Tongue (tissue), 2 donors: ENCODE data around the gene OPN1LW. TPM values are rescaled to one million over a fixed set of nuclear protein-coding genes. Genes with fewer than 3 reads are reported as not detected.
"Not testable (repeated sequence)": the region's sequence is repeated elsewhere in the genome, so short reads cannot be mapped to it uniquely, and the experiment has no call there.

Experiments
- DNase-seq: peaks from one replicate; pipeline ENCODE4 v3.0.0-alpha.2; 2015
- total RNA-seq: library from RNA; depleted of rRNA; stranded (reverse); fragments of >200 nt; gene quantifications from one replicate; pipeline ENCODE4 v1.2.3, GENCODE V29; 2014

The OPN1LW gene
- total RNA-seq, 1 donor from 2014 or later, result not detected

DNA sequence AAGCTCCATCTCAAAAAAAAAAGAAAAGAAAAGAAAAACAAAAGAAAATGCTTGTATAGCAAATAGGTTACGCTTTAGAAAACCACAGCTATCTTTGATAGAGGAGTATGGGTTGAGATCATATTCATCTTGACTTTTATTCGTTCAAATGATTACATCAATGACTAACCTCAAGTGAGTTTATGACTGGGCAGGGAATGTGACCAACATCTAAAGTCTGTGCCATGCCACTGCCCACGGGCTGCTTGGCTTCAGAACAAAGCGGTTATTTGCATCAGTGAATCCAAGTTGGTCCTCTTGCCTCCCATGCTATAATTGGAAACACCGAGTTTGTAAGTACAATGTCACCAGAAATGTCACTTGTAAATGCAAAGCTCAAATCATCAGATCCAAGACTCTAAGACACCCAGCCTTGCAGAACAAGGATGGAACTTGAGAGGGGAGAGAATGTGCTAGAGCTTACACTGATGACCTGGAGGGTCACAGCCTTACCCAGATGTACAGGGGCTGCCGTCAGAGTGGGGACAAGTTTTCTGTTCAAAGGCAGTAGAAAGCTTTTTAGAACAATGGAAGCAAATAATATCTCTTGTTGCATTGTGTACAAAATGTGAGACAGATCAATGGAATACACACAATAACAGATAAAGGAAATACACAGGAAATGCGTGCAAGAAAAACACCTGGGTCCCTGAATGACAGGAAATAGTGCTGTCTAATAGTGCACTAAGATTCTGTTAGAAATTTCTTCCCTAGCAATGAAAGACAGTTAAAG lies 8.4 kb upstream of the OPN1LW start:
- no peak for DNase-seq

DNA sequence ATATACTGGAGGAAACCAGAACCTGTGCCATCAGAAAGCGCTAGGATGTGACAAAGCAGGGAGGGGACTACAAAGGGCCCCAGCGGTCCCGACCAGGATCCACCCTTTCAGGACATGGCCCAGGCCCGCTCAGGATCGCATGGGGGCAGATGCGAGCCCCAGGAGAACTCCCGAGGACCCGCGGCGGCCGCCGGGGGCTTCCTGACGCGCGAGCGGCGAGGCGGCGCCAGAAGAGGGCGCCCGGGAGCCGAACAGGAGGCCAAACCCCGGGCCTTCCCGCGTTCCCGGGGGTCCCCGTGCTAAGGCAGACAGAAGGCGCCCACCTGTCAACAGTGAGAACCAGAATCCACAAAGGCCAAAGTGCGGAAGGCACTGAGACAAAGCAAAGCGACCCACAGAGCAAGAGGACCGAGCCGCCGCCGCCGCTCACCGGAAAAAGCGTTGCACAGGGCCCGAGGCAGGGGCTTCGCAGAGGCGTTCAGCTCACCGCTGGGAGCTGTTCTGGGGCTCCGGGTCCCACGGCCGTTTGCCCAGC lies 7.3 kb upstream of the OPN1LW start:
- peak; percentile 81 for DNase-seq

DNA sequence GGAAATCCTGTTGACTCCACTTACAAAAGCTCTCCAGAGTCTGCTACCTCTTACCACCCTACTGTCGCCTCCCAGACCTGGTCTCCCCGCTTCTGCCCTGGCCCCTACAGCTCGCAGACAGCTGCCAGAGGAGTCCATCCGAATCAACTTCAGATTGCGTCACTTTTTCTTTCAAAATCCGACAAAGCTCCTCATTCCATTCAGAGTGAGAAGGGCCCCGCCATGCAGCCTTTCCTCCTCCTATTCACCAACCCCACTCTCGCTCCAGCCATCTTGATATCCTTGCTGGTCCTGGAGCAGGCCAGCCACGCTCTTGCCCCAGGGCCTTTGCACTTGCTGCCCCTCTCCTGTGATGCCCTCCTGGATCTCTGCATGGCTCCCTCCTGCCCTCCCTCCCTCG lies 5.2 kb upstream of the OPN1LW start:
- DNase-seq, result no peak

DNA sequence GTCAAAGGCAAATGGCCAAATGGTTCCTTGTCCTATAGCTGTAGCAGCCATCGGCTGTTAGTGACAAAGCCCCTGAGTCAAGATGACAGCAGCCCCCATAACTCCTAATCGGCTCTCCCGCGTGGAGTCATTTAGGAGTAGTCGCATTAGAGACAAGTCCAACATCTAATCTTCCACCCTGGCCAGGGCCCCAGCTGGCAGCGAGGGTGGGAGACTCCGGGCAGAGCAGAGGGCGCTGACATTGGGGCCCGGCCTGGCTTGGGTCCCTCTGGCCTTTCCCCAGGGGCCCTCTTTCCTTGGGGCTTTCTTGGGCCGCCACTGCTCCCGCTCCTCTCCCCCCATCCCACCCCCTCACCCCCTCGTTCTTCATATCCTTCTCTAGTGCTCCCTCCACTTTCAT lies 3.8 kb upstream of the OPN1LW start:
- DNase-seq, result no peak

DNA sequence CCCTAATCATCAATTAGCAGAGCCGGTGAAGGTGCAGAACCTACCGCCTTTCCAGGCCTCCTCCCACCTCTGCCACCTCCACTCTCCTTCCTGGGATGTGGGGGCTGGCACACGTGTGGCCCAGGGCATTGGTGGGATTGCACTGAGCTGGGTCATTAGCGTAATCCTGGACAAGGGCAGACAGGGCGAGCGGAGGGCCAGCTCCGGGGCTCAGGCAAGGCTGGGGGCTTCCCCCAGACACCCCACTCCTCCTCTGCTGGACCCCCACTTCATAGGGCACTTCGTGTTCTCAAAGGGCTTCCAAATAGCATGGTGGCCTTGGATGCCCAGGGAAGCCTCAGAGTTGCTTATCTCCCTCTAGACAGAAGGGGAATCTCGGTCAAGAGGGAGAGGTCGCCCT lies 3.3 kb upstream of the OPN1LW start:
- DNase-seq, result no peak

DNA sequence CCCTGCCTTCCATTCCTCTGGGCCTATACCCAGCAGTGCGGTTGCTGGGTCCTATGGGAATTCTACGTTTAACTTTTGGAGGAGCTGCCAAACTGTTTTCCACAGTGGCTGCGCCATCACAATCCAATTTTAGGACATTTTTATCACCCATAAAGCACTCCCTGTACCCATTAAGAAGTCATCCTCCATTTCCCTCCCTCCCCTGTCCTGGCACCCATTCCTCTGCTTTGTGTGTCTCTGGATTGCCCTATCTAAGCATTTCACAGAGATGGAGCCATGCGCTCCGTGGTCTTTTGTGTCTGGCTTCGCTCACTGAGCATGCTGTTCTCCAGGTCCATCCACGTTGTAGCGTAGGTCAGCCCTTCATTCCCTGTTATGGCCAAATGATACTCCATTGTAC lies 1.7 kb upstream of the OPN1LW start:
- DNase-seq, result no peak

DNA sequence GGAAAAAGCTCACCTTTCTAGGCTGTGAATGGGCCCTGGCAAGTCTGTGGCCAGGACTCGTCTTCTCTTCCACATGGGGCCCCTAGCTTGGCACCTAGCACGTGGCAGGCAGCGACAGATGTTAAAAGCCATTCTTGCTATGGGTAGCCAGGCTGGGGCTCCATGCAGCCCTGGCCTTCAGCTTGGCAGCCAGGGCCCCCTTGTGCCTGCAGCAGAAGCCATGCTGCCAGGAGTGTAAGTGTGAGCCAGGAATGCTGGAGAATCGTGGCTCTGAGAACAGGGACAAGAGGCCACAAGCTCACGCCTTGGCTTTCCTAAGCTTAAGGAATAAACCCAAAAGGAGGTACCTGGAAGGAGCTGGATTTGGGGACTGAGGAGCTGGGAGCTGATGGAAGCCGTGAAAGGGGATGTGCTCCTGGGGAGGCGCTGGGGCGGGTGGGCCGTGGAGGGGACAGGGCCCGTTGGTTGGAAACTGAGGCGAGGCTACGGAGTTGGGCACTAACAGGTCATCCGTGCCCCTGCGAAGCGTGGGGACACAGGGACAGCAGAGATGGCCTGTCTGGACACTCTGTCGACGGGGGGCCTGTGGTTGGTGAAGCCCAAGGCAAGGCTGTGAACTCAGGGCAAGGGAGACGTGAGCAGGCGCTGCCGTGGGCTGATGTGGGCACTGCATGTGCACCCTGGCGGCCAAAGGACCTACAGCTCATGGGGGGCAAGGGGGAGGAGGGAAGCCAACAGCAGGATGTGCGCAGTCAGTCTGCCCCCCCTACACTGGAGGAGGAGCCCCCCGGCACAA lies 895 bp upstream of the OPN1LW start:
- no peak for DNase-seq

DNA sequence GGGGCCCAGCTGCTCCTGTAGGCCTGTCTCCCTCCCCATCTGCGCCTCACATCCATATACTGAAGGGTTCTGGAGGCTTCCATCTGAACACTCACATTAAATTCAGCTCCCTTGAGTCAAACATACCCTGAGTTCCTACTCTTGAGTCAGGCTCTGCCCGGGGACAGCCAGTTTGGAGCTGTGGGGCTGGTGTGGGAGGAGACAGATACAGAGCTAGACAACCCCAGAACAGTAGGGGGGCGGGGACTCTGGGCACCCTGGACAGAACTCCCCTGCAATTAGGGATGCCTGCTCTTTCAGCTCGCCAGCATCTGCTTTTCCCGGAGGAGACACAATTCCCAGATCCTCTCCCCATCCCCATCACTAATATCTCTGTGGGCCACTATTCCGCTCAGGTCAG lies 7.0 kb downstream of the OPN1LW start:
- DNase-seq, result not testable (repeated sequence)

DNA sequence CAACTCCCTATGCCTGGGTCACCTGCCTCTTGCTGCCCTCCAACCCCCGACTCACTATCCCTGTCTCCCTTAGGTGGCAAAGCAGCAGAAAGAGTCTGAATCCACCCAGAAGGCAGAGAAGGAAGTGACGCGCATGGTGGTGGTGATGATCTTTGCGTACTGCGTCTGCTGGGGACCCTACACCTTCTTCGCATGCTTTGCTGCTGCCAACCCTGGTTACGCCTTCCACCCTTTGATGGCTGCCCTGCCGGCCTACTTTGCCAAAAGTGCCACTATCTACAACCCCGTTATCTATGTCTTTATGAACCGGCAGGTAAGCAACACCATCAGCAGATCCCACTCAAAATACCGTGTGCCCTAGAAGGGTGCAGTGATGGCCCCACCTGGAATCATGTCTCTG lies 12.2 kb downstream of the OPN1LW start:
- not testable (repeated sequence) for DNase-seq

DNA sequence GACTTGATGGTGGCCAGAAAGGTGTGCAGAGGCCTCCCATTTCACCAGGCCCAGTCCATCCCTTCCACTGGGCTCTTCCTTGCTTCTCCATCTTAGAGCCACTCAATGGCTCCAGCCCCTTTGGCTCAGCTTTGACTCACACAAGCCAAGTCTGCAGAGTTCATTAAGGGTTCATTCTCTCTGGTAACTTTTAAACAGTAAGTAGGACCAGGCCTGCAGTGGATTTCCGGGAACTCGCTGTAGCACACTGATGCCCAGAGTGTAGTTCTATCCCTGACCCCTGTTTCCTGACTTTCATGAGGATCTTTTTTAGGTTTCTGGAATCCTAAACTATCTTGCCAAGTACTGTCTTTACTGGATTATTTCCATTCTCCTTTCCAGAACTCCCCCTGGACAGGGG lies 13.2 kb downstream of the OPN1LW start:
- DNase-seq, result not testable (repeated sequence)

DNA sequence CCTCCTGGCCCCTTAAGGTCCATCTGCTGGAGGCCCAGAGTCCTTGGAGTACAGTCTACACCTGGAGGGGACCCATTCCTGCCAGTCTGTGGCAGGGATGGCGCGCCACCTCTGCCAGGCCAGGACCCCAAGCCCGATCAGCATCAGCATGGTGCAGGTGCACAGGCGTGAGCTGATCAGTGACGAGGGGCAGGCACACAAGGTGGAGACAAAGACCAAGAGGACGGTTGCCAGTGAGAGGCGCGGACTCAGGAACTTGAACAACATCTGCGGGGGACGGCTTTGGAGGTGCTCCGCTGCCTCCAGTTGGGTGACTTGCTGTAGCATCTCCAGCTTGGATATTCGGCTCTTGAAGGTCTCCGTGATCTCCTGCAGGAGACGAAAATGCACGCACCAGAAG lies 15.3 kb downstream of the OPN1LW start:
- DNase-seq, result not testable (repeated sequence)

DNA sequence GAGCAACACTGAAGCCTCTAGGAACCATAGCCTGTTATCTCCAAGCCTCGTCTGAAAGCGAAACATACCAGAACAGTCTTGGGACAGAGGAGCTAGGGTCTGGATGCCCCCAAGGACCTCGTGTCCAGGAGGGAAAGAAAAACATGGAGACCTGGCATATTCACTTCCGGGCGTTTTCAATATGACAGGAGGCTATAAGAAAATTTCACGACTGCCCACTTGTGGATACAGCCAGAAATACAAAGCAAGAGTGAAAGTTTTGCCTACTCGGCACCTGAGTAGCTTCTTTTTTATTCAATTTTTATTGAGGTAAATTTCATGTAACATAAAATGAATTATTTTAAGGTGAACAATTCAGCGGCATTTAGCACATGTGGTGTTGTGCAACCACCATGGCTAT lies 20.9 kb downstream of the OPN1LW start:
- not testable (repeated sequence) for DNase-seq

DNA sequence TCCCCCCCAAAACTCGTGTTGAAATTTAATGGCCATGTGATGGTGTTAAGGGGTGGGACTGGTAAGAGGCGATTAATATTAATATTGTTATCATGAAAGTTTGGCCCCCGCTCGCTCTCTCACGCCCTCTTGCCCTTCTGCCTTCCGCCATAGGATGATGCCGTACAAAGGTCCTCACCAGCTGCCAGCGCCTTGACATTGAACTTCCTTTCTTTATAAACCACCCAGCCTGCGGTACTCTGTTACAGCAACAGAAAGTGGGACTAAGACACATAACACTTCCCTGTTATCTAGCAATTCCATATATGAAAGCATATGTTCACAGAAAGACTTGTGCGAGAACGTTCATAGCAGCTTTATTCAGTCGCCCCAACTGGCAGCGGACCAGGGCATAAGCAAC lies 24.3 kb downstream of the OPN1LW start:
- DNase-seq, result not testable (repeated sequence)

DNA sequence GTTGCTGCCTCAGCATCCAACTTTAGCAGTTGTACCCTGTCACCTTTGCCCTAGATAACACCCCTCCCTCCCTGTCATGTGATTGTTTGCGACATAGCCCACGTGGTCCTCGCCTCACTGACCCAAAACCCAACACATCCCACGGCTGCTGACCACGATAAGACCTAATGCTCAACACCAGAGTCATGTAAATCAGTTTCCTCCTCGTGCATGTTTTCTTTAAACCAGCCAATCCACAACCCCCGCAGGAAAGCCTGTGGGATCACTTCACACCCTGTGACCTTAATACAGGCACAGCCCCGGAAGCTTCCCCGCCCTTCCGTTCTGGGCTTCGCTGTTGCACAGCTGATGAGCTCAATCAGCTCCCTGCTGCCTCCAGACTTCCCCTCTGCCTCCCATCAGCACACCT lies 28.5 kb downstream of the OPN1LW start:
- DNase-seq, result not testable (repeated sequence)

DNA sequence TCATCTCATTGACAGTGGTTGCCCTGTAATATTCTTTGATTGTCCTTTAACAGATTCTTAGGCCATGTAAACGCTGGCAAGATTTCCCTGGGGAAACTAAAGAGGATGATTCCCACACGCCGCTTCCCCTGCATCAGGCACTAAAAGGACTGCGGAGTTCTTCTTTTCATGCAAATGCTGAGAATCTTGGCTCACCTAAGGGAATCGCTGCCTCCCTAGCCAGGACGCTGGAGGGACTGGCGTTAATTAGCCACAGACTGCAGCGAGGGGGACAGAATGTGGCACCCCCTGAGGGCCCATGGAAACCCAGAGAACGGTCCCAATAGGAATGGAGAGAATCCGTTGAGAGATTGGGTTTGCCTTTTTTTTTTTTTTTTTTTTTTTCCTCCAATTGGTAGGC lies 30.3 kb downstream of the OPN1LW start:
- DNase-seq, result not testable (repeated sequence)

DNA sequence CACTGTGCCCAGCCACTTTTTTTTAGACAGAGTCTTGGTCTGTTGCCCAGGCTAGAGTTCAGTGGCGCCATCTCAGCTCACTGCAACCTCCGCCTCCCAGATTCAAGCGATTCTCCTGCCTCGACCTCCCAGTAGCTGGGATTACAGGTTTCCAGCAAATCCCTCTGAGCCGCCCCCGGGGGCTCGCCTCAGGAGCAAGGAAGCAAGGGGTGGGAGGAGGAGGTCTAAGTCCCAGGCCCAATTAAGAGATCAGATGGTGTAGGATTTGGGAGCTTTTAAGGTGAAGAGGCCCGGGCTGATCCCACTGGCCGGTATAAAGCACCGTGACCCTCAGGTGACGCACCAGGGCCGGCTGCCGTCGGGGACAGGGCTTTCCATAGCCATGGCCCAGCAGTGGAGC lies 38.3 kb downstream of the OPN1LW start, which contains the start of gene OPN1MW:
Gene OPN1MW, plus strand, starts transcription at position 301 of the 400 bp plus-strand sequence. Its CDS starts 82 bp downstream, at position 383.
- DNase-seq, result not testable (repeated sequence)

DNA sequence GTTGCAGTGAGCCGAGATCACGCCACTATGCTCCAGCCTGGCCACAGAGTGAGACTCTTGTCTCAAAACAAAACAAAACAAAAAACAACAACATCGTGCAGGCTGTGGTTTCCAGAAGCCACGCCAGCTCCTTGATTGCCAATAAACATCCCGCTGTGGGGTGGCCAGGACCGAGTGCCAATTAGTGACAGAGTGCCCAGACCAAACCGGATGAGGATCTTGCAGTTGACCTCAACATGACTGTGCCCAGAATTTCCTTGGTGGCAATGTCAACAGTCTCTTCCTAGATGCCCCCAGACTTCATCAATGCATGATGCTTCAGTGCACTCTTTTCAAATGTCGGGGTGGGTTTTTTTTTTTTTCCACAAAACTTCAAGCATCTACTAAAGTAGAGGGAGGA lies 39.8 kb downstream of the OPN1LW start:
- not testable (repeated sequence) for DNase-seq

DNA sequence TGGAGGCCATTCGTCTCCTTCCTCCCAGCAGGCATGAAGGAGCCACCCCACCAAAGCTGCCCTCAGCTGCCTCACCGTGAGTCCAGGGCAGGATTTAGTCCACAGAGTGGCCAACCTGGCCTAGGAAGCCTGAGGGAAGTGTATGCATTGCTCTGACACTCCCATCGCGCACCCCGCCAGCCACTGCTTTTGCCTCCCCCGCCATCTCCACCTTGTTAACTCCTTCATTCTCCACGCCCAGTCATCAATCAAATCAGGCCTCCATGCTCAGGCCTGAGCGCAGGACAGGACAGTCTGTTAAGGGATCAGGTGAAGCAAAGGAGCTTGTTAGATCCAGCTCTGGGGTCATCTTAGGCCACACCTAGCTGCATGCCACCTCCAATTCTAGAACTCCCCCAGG lies 48.8 kb downstream of the OPN1LW start:
- DNase-seq, result not testable (repeated sequence)

DNA sequence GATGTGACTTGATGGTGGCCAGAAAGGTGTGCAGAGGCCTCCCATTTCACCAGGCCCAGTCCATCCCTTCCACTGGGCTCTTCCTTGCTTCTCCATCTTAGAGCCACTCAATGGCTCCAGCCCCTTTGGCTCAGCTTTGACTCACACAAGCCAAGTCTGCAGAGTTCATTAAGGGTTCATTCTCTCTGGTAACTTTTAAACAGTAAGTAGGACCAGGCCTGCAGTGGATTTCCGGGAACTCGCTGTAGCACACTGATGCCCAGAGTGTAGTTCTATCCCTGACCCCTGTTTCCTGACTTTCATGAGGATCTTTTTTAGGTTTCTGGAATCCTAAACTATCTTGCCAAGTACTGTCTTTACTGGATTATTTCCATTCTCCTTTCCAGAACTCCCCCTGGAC lies 50.3 kb downstream of the OPN1LW start:
- not testable (repeated sequence) for DNase-seq

DNA sequence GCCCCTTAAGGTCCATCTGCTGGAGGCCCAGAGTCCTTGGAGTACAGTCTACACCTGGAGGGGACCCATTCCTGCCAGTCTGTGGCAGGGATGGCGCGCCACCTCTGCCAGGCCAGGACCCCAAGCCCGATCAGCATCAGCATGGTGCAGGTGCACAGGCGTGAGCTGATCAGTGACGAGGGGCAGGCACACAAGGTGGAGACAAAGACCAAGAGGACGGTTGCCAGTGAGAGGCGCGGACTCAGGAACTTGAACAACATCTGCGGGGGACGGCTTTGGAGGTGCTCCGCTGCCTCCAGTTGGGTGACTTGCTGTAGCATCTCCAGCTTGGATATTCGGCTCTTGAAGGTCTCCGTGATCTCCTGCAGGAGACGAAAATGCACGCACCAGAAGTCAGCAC lies 52.4 kb downstream of the OPN1LW start:
- not testable (repeated sequence) for DNase-seq
